GM21737 (cell line): ENCODE data around the gene ABLIM3.
A peak's percentile ranks its signal among the peaks of the same experiment; 100 is the strongest.

ENCODE experiments used
- ATAC-seq: cut with Tn5 transposase; IDR thresholded peaks from one replicate; pipeline ENCODE4 v1.9.1; 2021; ENCODE audit warnings: mild to moderate bottlenecking, moderate library complexity; ENCODE audit not compliant: unreplicated experiment

ABLIM3 gene

GRCh38 chr5:149141224-149141956 is at the start of gene ABLIM3:
Gene ABLIM3 (plus strand): TSS chr5:149141493. CDS start chr5:149142096, 603 bp downstream.
- peak; percentile 87 for ATAC-seq

GRCh38 chr5:149093625-149094024 is 47.7 kb upstream of the ABLIM3 start:
- ATAC-seq = no peak

GRCh38 chr5:149094996-149095395 is 46.3 kb upstream of the ABLIM3 start:
- ATAC-seq = no peak

DNA sequence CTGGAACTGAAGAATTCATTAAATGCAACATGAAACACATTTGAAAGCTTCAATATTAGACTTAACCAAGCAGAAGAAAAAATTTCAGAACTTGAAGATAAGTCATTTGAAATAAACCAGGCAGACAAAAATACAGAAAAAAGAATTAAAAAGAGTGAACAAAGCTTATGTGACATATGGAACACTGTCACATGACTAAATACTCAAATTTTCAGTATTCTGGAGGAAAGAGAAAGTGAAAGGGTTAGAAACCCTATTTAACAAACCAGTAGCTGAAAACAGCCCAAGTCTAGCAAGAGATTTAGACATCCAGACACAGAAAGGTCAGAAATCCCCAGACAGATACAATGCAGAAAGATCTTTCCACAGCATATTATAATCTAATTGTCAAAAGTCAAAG is 41.4 kb upstream of the ABLIM3 start:
- ATAC-seq = no peak

- no peak for ATAC-seq
These were observed 41.0 kb upstream of the ABLIM3 start for GRCh38 chr5:149100331-149100730.

DNA sequence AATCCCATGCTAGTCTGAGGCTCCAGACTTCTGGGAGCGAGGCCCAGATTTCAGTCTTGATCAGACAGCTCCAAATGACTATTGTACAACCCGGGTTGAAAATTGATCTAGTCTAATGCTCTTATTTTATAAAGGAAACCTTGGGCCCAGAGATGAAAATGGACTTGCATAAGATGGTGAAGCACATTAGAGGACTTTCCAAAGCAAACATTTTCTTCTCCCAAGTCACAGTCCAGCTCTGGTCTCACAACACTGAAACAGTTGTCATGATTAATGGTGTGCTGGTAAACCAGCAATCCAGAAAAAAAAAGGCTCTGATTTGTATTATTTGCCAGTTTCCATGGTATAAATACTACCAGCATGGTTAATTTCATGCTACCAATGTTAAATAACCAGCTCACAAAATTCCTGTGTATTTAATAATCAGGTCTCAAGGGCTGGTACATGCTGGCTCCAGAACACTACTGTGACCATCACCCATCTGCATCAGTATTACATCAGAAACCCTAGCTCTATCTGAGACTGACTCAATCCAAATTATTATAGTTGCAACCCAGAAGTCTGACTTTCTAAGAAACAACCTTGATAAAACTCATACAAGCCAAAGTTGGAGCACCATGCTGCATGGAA is 32.5 kb upstream of the ABLIM3 start:
- ATAC-seq = no peak

GRCh38 chr5:149110406-149110805 is 30.9 kb upstream of the ABLIM3 start:
- ATAC-seq = no peak

DNA sequence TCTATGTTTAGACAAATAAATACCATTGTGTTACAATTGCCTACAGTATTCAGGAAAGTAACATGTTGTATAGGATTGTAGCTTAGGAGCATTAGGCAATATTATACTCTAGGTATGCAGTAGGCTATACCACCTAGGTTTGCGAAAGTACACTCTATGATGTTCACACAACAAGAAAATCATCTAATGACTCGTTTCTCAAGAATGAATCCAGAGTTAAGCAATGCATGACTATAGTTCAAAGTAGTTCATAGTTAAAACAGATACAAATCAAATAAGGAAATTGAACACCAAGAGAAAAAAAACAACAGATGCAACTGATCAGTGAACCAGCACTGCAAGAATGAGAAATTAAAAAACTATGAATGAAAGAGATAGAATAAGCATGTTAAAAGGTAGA is 27.6 kb upstream of the ABLIM3 start:
- no peak for ATAC-seq

GRCh38 chr5:149114403-149115312 is 26.6 kb upstream of the ABLIM3 start:
- no peak for ATAC-seq

GRCh38 chr5:149117970-149118369 is 23.3 kb upstream of the ABLIM3 start:
- peak; percentile 61 for ATAC-seq

DNA sequence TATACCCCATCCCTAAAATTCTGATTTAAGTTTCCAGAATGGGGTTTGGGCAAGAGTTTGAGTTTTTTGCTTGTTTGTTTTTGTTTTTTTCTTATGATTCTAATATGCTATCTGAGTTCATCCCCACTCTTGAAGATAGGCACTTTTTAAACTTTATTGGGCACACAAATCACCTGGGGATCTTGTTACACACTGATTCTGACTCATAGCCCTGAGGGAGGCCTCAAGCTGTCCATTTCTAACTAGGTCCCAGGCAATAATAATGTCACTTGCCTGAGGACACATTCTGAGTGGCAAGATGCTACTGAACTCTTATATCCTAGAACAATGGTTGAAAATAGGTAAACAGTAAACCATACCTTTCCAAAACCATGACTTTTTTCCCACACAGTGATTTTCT is 22.8 kb upstream of the ABLIM3 start:
- no peak for ATAC-seq

DNA sequence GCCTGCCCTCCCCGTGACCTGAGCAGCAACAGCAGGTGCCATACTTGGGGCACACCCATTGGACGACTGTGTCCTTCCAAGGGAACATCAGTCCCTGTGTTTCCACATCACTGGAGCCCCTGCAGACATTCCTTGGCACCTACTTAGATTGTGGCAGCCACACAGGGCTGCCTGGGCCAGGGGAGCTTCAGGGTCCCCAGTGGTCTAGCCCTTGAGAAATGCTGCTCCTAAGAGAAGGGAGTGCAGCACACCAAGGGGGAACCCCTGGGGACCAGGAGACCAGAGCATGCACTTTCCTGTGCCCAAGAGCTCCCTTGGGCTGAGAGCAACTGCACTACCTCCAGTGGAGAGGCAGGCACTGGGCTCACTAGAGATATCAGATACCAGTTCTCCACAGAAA is 20.1 kb upstream of the ABLIM3 start:
- ATAC-seq = no peak

GRCh38 chr5:149123211-149123610 is 18.1 kb upstream of the ABLIM3 start:
- no peak for ATAC-seq

GRCh38 chr5:149125386-149125891 is 15.9 kb upstream of the ABLIM3 start:
- ATAC-seq = no peak

DNA sequence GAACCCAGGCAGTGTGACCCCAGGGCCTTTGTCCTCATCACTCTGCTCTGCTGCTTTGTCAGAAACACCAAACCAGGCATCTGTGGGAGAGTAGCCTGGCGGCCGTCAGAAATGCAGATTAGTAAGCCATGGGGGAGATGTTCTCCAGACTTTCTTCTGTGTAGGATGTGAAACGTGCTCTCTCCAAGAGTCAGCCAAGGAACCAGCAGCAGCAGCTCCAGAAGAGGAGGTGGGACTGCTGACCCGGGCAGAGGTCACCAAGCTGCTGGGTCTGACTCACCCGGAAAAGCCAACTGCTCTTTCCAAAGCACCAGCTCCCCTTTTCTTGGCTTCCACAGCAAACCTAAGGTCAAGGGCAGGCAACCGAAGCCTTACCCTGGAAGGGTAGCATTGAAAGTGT is 14.4 kb upstream of the ABLIM3 start:
- no peak for ATAC-seq

DNA sequence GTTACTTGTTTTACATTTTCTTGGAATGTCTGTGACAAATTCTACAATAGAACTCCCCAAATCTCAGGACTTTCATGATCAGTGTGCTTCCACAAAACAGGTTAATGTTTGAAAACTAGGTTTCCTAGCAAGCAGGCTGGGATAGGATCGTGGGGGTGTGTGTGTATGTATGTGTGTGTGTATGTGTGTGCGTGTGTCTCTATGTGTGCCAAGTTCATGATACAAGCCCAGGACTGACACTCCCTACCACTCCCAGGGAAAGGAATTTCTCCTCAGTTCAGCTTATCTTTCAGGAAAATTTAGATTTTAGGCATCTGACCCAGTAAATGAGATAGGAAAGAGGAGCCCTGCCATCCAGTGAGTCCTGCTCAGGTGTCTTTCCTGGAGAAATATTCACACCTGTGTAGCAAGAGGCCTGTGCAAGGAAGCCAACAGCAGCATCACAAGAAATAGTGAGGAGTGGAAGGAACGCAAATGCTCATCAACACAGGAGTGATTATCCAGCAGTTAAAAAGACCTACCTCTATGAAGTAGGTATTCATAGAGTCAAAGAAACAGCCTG is 13.8 kb upstream of the ABLIM3 start:
- ATAC-seq = no peak

- ATAC-seq = no peak
These were observed 13.0 kb upstream of the ABLIM3 start for GRCh38 chr5:149128023-149128875.

DNA sequence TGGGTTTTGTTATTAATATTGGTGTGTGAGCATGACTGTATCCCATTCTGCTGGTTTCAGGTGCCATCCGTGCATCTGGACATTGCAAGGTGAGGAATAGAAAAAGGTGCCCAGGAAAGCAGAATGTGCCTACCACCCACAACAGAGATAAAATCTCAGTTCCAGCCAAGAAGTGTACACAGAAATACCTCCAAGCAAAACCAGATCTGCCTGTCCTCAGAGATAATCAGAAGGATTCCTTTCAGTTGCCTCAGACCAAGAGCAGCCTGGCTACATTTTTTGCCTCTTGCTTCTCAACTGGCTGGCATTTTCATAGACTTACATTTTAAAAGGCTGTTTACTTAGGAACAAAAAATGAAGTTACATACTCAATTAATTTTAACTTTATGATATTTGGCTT is 12.1 kb upstream of the ABLIM3 start:
- ATAC-seq = no peak

DNA sequence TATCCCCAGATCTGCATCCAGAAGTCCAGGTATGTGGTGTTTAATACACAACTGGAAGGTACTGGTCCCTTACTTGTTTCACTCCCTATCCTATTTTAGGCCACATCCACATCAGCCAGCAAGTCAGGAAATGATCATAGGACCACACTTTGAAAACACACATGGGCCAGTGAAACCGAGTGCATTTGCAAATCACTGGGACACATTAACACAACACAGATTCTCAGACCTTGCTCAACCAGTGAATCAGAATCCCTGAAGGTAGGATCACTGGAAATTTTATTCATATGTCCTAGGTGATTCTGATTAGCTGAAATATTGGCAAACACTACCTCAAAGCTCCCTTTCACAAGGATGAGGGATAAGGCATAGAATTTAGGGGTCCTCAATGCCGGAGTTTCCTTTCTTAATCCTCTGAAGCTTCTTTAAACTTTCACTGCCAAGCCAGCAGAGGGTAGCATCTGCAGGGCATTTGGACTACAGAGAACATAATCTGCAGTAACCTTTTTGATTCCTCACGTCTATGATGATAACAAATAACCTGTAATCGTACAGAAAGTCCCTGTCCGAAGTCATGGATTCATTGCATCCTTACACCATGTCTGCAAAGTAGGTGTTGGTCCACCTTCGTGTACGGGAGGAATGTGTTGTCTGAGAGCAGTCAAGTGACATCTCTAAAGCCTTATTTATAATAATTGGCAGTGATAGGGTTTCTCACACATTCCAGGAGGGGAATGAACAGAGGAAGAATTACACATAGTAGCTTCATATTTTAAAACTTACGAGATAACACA is 11.0 kb upstream of the ABLIM3 start:
- ATAC-seq = no peak
